ACC112 (cell line): ENCODE results near the gene HSF4.
"Not testable (repeated sequence)": the region's sequence is repeated elsewhere in the genome, so short reads cannot be mapped to it uniquely, and the experiment has no call there.

Experiments used
- H2AFZ ChIP-seq: fragments of 200-600 bp; sonication (generic); one replicate; pipeline ENCODE4 v1.6.0; 2017; ENCODE audit warnings: antibody characterized with exemption, low read length; ENCODE audit not compliant: unreplicated experiment
- H3K27ac ChIP-seq: fragments of 200-600 bp; sonication (generic); 2 replicates; pipeline ENCODE4 v1.5.1; 2014; ENCODE audit warnings: low read depth, mild to moderate bottlenecking, antibody characterized with exemption, low read length, moderate library complexity
- H3K27me3 ChIP-seq: fragments of 200-600 bp; sonication (generic); 2 replicates; pipeline ENCODE4 v1.6.1; 2014; ENCODE audit warnings: mild to moderate bottlenecking, antibody characterized with exemption, low read length, moderate library complexity, mixed read lengths; ENCODE audit not compliant: insufficient read depth
- H3K36me3 ChIP-seq: fragments of 200-600 bp; sonication (generic); 2 replicates; pipeline ENCODE4 v1.6.1; 2016; ENCODE audit warnings: mild to moderate bottlenecking, antibody characterized with exemption, low read length, moderate library complexity, mixed read lengths; ENCODE audit not compliant: insufficient read depth
- H3K4me1 ChIP-seq: fragments of 200-600 bp; sonication (generic); one replicate; pipeline ENCODE4 v1.6.1; 2016; ENCODE audit warnings: low read length, mixed read lengths; ENCODE audit not compliant: insufficient read depth, unreplicated experiment, control insufficient read depth
- H3K4me3 ChIP-seq: fragments of 200-600 bp; sonication (generic); 2 replicates; pipeline ENCODE4 v1.5.1; 2014; ENCODE audit warnings: mild to moderate bottlenecking, low read depth, low read length
- H3K79me2 ChIP-seq: fragments of 200-600 bp; sonication (generic); one replicate; pipeline ENCODE4 v1.6.0; 2016; ENCODE audit warnings: low read length; ENCODE audit not compliant: control insufficient read depth, unreplicated experiment, insufficient read depth

HSF4 gene

GRCh38 chr16:67164599-67165061 is at the start of gene HSF4:
HSF4 (plus strand) TSS chr16:67164745; CDS start chr16:67164812, 67 bp downstream.
- peaks cover 4% of the 10 kb centered on the region for H3K4me1 ChIP-seq
- no peak within 1 kb of the TSS for H3K27ac ChIP-seq
- H3K79me2 ChIP-seq, result no peaks in the 10 kb centered on the region
- no peak within 1 kb of the TSS for H2AFZ ChIP-seq
- H3K4me3 ChIP-seq, result 0 out of 2 replicates have a peak within 1 kb of the TSS, but pooled peaks have one; percentile 14
- H3K27me3 ChIP-seq, result no peaks in the 10 kb centered on the region
- no peaks in the 10 kb centered on the region for H3K36me3 ChIP-seq

GRCh38 chr16:67114793-67115192 is 49.8 kb upstream of the HSF4 start:
- Histone ChIP-seq H3K27ac (peak overlapping the region; percentile 79), H3K79me2 (peaks cover 57% of the 10 kb centered on the region), H3K36me3 (no peaks in the 10 kb centered on the region), H2AFZ (no peak overlapping the region), H3K4me1 (peaks cover 36% of the 10 kb centered on the region), H3K4me3 (no peak overlapping the region), H3K27me3 (no peaks in the 10 kb centered on the region)

- Histone ChIP-seq H3K36me3 (no peaks in the 10 kb centered on the region), H2AFZ (no peak overlapping the region), H3K27ac (peak overlapping the region; percentile 79), H3K4me3 (no peak overlapping the region), H3K79me2 (peaks cover 49% of the 10 kb centered on the region), H3K4me1 (peaks cover 34% of the 10 kb centered on the region), H3K27me3 (no peaks in the 10 kb centered on the region)
These were observed 48.9 kb upstream of the HSF4 start for GRCh38 chr16:67115639-67116038.

- H3K27me3 ChIP-seq, result no peaks in the 10 kb centered on the region
- H3K4me1 ChIP-seq, result peaks cover 26% of the 10 kb centered on the region
- H3K4me3 ChIP-seq, result no peak overlapping the region
- peaks cover 41% of the 10 kb centered on the region for H3K79me2 ChIP-seq
- no peaks in the 10 kb centered on the region for H3K36me3 ChIP-seq
- H3K27ac ChIP-seq, result peak overlapping the region; percentile 79
- H2AFZ ChIP-seq, result no peak overlapping the region
These were observed 47.9 kb upstream of the HSF4 start for GRCh38 chr16:67116388-67117311.

- 0 out of 2 replicates have a peak, but pooled peaks cover 7% of the 10 kb centered on the region for H3K36me3 ChIP-seq
- no peak overlapping the region for H2AFZ ChIP-seq
- H3K4me1 ChIP-seq, result peaks cover 26% of the 10 kb centered on the region
- H3K79me2 ChIP-seq, result peaks cover 31% of the 10 kb centered on the region
- H3K27ac ChIP-seq, result no peak overlapping the region
- H3K27me3 ChIP-seq, result no peaks in the 10 kb centered on the region
- H3K4me3 ChIP-seq, result no peak overlapping the region
These were observed 46.8 kb upstream of the HSF4 start for GRCh38 chr16:67117716-67118115.

- Histone ChIP-seq H3K36me3 (peaks cover 12% of the 10 kb centered on the region; the same call in 1 of the 2 replicates), H3K27ac (no peak overlapping the region), H3K27me3 (no peaks in the 10 kb centered on the region), H2AFZ (no peak overlapping the region), H3K79me2 (peaks cover 21% of the 10 kb centered on the region), H3K4me3 (no peak overlapping the region), H3K4me1 (peaks cover 23% of the 10 kb centered on the region)
These were observed 44.5 kb upstream of the HSF4 start for GRCh38 chr16:67120025-67120424.

- H2AFZ ChIP-seq, H3K27ac ChIP-seq, H3K4me3 ChIP-seq, H3K4me1 ChIP-seq, H3K27me3 ChIP-seq, H3K79me2 ChIP-seq: not testable (repeated sequence)
- peaks cover 20% of the 10 kb centered on the region; the same call in 1 of the 2 replicates for H3K36me3 ChIP-seq
These were observed 41.7 kb upstream of the HSF4 start for GRCh38 chr16:67122799-67123198.

GRCh38 chr16:67128417-67128816 is 36.1 kb upstream of the HSF4 start:
- H2AFZ ChIP-seq, result no peak overlapping the region
- peaks cover 21% of the 10 kb centered on the region; the same call in 1 of the 2 replicates for H3K36me3 ChIP-seq
- H3K79me2 ChIP-seq, result no peaks in the 10 kb centered on the region
- no peak overlapping the region for H3K27ac ChIP-seq
- H3K4me3 ChIP-seq, result no peak overlapping the region
- no peaks in the 10 kb centered on the region for H3K27me3 ChIP-seq
- no peaks in the 10 kb centered on the region for H3K4me1 ChIP-seq

- peaks cover 21% of the 10 kb centered on the region; the same call in 1 of the 2 replicates for H3K36me3 ChIP-seq
- H3K4me1 ChIP-seq, result no peaks in the 10 kb centered on the region
These were observed 35.7 kb upstream of the HSF4 start for GRCh38 chr16:67128887-67129286.

GRCh38 chr16:67129422-67129821 is 35.1 kb upstream of the HSF4 start:
- peaks cover 24% of the 10 kb centered on the region; the same call in 1 of the 2 replicates for H3K36me3 ChIP-seq
- no peak overlapping the region for H3K4me3 ChIP-seq
- no peaks in the 10 kb centered on the region for H3K4me1 ChIP-seq
- no peak overlapping the region for H2AFZ ChIP-seq
- no peaks in the 10 kb centered on the region for H3K79me2 ChIP-seq
- H3K27ac ChIP-seq, result no peak overlapping the region
- H3K27me3 ChIP-seq, result no peaks in the 10 kb centered on the region

More at GRCh38 chr16:67128887-67129286, 35.7 kb upstream of the HSF4 start:
- no peak overlapping the region for H2AFZ ChIP-seq
- H3K79me2 ChIP-seq, result no peaks in the 10 kb centered on the region
- no peaks in the 10 kb centered on the region for H3K27me3 ChIP-seq
- H3K27ac ChIP-seq, result no peak overlapping the region
- H3K4me3 ChIP-seq, result no peak overlapping the region

GRCh38 chr16:67137605-67138004 is 26.9 kb upstream of the HSF4 start:
- no peak overlapping the region for H3K27ac ChIP-seq
- H3K27me3 ChIP-seq, result no peaks in the 10 kb centered on the region
- H3K4me1 ChIP-seq, result no peaks in the 10 kb centered on the region
- H3K36me3 ChIP-seq, result peaks cover 32% of the 10 kb centered on the region
- H2AFZ ChIP-seq, result no peak overlapping the region
- H3K4me3 ChIP-seq, result no peak overlapping the region
- no peaks in the 10 kb centered on the region for H3K79me2 ChIP-seq
